Stimulated activated CD4-positive, alpha-beta T cell treated with anti-CD3 and anti-CD28 coated beads, TNF-alpha, amount 100 ng/mL, for 4 hours (primary cell): ENCODE data around the gene LRRFIP1.
"Not testable (repeated sequence)": the region's sequence is repeated elsewhere in the genome, so short reads cannot be mapped to it uniquely, and the experiment has no call there.

ENCODE experiments used
- DNase-seq, 3 experiments: peaks; one replicate each; pipeline ENCODE4 v3.0.0-alpha.2; 2020; ENCODE audit warnings: low read depth in 3 of 3

Gene LRRFIP1

GRCh38 chr2:237627441-237628246 lies at the start of gene LRRFIP1:
Gene LRRFIP1 (plus strand): TSS chr2:237627587. CDS start chr2:237627645, 58 bp downstream.
- DNase-seq: no peak

- no peak for DNase-seq
Observed at GRCh38 chr2:237577956-237578870, 49.2 kb upstream of the LRRFIP1 start.

GRCh38 chr2:237581326-237581725 lies 46.1 kb upstream of the LRRFIP1 start:
- DNase-seq: no peak

DNA sequence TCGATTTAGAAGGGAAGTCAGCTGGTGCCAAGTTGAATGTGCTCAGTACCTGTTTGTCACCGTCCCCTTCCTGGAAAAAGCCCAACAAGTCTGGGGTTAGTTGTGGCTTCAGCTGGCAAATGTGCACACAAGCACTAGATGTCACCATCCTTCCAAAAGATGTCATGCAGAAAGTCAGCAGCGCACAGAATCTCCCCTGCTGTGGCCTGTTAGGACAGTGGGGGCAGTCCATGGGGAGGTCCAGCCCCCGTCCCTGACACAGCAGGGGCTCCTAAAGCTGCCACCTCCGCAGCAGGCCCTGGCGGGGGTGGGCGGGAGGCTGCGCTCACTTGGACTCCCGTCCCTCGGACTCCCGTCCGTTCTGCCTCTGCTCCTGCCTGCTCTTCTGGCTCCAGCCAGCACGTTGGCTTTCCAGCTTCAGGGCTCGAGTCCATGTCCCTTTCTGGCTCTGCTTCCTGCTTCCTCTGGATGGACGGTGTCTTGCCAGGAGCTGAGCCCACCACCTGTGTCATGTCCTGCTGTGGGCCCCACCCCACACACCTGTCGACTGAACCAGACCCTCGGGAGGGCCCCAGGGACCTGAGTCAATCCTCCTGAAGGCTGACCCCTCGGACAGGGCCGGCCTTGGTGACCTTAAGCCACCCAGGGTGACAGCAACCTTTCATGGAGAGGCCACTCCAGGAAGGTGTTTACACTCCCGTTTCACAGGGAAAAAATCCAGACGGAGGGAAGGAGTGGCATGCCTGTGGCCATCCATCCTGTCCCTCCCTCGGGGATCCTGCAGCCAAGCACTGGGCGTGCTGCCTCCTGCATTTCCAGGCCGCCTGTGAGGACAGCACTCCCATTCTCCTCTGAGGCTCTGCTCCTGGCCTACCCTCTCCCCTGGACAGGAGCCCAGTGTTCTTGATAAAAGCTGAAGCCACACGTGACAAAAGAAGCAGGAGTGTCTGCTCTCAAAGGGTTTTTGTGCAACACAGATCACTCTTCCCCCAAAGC lies 45.3 kb upstream of the LRRFIP1 start:
- DNase-seq: peak in 2 of 3 experiments; percentile 19 to 24

DNA sequence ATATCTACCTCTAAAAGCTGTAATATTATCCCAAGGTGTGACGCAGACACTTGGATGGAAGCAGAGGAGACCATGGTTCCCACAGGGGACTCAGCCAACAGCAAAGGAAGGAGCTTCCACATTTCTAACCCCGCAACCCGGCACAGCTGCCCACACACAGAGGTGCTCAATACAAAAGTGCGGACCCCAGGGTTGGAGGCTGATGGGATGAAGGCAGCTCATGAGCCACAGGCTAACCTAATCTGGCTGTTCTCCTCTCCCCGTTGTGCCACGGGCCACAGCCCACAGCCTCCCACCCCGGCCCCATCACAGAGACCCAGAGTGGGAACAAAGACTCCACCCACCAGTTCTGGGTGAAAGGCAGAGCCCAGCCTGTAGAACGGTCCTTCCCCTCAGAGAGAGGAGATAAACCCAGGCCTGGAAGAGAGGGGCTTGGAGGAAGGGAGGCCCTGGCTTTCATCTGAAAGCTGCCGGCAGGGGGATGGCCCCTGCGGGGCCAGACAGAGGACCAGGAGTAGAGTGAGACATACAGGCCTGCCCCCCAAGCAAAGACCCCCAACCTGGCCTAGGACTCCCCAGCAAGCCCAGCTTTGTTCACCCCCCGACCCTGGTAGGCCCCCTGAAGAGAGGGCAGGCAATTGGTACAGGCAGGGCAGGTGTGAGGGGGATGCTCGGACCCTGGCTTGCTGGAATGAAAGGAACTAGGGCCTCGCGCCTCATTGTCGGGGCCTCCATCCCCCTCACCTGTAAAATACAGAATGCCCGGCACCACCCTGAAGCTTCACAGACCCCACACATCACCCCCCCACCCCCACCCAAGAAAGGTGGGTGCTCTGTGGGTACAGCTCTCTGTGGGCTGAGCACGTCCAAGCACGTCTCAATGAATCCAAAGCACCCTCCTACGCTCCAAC lies 43.7 kb upstream of the LRRFIP1 start:
- DNase-seq: no peak

DNA sequence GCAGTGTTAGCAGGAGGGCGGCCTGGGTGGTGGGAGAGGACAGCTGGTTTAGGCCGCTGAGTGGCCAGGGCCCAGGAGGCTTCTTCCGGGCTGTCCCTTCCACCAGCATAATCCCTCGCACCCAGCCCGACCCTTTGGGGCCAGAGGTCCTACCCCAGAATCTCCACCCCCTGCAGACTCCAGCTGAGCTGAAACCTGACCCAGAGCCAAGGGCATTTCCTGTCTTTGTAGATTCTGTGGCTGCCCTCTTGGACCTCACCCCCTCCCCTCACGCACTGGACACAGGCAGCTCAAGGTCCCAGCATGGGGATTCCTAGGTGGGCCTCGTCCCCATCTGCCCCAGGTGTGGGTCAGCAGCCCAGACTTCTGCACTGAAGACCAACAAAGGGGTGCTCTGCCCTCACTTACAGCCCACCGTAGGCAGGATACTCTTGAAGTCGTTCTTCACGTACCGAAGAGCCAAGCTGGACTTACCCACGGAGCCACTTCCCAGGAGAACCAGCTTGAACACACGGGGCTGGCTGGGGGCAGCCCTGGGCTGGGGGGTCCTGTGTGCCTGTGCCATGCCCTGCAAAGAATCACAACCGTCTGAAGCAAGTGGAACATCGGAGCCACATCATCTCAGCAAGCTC lies 41.7 kb upstream of the LRRFIP1 start:
- no peak for DNase-seq

DNA sequence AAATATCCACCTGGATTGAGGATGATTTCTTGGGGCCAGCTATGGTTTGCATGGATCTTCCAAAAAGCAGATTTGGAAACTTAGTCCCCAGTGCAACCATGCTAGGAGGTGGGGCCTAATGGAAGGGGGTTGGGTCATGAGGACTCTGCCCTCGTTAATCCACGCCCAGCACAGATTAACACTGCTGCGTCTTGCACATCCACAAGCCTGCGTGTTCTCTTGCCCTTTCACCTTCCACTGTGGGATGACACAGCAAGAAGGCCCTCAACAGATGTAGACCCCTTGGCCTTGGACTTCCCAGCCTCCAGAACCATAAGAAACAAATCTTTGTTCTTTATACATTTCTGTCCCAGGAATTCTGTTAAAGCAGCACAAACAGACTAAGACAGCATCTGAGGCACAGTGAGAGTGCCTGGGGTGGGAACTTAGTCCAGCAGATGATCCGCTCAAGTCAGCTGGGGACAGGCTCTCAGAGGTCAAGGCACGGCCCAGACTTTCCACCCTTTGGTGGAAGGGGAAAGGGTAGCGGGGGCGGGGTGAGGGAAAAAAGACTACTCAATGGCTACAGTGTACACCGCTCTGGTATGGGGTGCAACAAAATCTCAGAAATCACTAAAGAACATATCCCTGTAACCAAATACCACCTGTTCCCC lies 39.2 kb upstream of the LRRFIP1 start:
- no peak for DNase-seq

- DNase-seq: no peak
Observed at GRCh38 chr2:237590272-237591140, 36.9 kb upstream of the LRRFIP1 start, which contains the start of gene RAB17. Gene RAB17 (minus strand): TSS chr2:237590734. CDS start chr2:237586154, 4,580 bp downstream.

DNA sequence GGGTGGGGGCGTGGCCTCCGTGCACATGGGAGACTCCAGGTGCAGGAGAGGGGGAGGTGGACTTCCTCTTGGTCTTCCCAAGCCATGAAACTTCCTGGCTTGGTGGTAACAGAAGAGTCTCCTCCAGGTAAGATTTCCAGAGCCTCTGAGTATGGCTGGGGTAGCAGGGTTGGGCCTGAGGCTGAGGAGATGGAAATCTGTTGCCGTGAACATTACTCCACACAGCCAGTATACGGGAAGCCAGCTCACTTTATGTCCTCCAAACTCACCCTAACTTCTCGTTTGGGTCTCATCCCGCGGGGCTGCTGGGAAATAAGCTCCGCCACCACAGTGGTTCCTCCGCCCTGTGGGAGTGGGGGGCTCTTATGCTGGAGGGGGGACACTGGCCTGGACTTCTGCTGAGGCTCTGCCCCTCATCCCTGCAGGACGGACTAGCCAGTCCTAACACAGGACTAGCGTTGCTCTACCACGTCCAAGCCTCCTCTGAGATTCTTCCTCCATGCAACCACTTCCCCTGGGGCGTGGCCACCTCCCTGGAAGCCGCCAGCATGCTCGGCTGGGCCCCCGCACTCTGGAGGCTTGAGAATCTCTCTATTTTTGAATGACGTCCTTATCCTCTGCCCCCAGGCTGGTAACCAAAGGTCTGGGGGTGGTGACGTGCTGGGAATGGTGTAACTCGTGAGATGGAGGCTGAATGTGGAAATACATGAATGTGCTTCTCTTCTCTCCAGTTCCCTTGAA lies 36.1 kb upstream of the LRRFIP1 start:
- DNase-seq: no peak

- no peak for DNase-seq
Observed at GRCh38 chr2:237592425-237592980, 34.9 kb upstream of the LRRFIP1 start.

DNA sequence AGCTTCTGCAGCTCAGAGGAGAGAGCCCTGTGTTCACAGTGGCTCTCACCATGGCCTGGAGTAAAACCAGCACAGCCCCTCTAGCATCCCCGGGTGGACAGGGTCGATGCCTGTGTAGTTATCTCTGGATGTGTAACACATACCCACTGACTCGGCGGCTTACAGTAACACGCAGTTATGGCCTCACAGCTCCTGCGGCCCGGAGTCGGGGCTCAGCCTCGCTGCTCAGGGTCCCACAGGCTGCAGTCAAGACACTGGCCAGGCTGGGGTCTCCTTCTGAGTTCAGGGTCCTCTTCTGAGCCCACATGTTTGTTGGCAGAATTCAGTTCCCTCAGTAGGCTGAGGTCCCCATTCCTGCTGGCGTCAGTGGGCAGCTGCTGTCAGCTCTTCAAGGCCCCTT lies 34.4 kb upstream of the LRRFIP1 start:
- DNase-seq: no peak

DNA sequence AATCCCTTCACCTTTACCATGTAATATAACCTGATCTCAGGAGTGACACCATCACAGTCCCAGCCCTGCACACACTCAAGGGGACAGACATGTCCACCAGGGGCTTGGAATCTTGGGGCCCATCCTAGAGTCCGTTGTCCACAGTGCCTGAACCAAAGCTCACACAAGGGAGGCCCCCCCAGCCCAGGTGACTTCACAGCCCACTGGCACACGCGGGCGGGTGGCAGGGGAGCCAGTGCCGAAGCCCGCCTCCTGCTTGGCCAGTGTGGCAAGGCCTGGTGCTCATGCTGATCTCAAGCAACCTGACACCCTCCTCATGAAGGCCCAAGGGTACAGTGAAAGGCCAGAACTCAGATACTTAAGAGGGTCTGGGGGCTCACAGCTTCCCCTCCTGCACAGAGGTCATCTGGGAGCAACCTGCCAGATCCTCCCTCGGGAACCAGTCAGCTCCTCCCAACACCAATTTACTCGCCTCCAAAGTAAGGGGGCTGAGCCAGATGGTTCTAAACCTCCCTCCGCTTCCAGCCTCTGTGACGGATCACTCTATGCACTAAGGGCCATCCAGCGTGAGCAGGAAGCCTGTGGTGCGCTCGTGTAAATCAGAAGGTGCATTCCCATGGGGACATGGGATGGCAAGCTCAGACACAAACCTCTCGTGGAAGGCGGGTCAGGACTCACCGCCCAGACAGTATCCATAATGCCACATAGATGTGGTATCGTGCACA lies 33.6 kb upstream of the LRRFIP1 start:
- DNase-seq: no peak

DNA sequence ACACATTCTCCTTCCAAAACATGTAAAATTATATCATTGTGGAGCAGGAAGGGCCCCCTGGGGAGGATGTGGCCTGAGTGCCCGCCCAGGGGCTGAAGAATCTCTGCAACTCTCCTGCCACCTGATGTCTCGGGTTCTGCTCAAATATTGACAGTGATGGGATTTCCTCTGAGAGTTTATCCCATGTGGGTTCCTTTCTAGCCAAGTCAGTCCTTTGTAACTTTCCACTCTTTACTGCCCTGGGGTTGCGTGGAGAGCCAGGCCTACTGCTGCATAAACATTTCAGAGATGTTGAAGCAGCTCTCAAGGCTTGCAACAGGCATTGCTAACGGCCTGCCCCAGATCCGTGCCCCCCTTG lies 32.9 kb upstream of the LRRFIP1 start:
- DNase-seq: no peak

DNA sequence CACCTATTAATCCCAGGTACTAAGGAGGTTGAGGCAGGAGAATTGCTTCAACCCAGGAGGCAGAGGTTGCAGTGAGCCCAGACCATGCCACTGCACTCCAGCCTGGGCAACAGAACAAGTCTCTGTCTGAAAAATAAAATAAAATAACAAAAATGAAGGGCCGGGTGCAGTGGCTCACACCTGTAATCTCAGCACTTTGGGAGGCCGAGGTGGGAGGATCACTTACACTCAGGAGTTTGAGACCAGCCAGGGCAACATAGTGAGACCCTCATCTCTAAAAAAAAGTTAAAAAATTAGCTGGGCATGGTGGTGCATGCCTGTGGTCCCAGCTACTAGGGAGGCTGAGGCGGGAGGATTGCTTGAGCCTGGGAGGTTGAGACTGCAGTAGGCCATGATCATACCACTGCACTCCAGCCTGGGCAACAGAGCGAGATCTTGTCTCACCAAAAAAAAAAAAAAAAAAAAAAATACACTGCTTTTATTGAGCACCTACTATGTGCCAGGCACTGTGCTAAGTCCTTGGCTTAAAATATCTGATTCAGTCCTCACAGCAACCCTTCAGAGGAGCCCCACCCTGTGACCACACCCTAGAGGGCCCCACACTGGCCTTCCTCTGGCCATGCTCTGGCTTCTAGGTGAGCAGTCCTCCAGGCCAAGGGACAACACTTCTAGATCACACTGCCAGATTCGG lies 31.4 kb upstream of the LRRFIP1 start:
- DNase-seq: not testable (repeated sequence)

GRCh38 chr2:237596520-237597195 lies 30.7 kb upstream of the LRRFIP1 start:
- DNase-seq: no peak
